GM18861 (cell line): ENCODE results near the gene WNT1.

Experiments
- ATAC-seq: cut with Tn5 transposase; IDR thresholded peaks from one replicate; pipeline ENCODE4 v1.9.1; 2021; ENCODE audit not compliant: unreplicated experiment

Gene WNT1

DNA sequence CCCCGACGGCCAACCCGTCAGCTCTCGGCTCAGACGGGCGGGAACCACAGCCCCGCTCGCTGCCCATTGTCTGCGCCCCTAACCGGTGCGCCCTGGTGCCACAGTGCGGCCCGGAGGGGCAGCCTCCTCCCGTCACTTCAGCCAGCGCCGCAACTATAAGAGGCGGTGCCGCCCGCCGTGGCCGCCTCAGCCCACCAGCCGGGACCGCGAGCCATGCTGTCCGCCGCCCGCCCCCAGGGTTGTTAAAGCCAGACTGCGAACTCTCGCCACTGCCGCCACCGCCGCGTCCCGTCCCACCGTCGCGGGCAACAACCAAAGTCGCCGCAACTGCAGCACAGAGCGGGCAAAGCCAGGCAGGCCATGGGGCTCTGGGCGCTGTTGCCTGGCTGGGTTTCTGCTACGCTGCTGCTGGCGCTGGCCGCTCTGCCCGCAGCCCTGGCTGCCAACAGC, at the start of gene WNT1:
TSS of gene WNT1 (plus strand) at position 32 of the 450 bp plus-strand sequence. CDS start at position 361, 329 bp downstream.
- ATAC-seq: no peak

DNA sequence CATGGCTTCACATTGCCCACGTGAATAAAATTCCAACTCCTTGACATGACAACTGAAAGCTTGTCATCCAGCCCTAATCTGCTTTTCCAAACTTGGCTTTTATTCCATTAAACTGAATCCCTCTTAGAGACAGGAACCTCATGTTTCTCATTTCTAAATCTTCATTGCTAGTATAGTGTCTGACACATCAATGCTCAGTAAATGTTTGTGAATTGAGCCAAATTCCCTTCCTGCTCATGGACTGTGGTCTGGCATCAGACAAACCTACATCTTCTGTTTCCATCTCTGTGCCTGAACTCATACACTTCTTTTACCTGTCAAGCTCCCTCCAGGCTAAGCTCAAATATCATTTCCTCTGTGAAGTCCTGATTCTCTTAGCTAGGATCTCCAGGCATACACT, 48.6 kb upstream of the WNT1 start:
- no peak for ATAC-seq

DNA sequence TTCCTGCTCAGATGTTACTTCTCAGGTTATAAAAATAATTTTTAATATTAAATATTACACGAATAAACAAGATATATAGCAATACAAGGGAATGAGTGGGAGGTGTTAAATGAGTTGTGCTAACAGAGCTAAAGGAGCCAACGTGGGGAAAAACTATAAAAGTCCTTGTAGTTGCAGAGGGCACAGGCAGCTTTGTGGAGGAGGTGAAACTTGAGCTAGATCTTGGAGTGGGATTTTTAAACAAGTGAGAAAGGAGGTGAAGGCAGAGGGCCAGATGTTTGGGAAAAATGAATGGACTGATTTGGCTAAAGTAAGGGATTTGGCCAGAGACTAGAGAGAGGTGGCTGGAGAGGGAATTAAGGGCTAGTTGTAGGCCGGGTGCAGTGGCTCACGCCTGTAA, 47.6 kb upstream of the WNT1 start:
- no peak for ATAC-seq

DNA sequence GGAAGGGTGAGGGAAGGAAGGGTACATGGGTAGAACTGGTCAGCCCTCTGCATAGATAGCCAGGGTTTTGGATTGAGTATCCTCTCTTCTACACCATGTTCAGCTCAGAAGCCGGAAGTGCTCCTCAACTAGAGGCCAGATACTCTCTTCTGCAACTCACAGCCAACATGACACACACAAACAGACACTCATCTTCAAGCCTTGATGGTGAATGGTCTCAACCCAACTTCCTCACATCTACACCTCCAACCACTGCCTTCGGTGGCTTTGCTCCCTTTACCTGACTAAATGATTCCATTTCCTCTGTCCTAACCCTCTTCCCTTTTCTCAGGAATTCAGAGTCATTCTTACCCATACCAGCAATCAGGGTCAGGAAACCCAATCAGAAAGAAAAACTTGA, 45.2 kb upstream of the WNT1 start:
- ATAC-seq: no peak

DNA sequence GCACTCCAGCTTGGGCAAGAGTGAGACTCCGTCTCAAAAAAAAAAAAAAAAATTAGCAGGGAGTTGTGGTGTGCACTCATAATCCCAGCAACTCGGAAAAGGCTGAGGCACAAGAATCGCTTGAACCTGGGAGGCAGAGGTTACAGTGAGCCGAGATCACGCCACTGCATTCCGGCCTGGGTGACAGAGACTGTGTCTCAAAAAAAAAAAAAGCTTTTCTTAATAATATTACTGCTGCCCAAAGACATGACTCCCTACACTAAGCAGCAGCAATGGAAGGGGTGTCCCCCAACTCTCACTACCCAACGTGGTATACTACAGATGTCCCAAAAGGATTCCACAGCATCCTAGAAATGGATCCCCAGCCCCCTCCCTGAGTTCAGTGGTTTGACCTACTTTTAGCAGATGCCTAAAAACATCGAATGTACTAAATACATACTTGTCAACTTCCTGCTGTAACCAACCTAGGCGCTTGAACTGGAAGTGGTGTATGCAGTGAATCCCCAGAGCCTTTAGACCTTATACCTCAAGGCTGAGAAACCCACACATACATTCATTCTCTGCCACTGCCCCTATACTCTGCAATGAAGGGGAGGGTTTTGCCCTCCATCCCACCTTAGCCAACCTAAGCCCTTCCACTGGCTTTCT, 44.3 kb upstream of the WNT1 start:
- no peak for ATAC-seq

DNA sequence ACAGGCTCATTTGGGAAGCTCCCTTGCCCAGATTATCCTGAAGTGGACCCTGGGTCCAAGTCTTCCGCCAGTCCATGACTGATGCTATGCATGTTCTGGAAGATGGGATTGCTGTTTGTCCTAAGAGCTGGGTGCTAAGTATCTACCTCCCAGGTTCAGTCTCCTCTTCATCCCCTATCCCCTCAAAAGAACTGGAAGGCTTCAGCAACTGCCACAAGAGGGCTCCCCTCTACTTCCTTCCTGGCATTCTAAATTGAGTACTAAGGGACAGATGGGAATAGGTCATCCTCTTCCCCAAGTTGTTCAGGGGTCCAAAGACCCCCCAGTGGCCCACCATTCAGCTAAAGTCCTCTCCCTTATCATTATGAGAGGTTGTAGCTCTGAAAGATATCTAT, 43.8 kb upstream of the WNT1 start:
- no peak for ATAC-seq

DNA sequence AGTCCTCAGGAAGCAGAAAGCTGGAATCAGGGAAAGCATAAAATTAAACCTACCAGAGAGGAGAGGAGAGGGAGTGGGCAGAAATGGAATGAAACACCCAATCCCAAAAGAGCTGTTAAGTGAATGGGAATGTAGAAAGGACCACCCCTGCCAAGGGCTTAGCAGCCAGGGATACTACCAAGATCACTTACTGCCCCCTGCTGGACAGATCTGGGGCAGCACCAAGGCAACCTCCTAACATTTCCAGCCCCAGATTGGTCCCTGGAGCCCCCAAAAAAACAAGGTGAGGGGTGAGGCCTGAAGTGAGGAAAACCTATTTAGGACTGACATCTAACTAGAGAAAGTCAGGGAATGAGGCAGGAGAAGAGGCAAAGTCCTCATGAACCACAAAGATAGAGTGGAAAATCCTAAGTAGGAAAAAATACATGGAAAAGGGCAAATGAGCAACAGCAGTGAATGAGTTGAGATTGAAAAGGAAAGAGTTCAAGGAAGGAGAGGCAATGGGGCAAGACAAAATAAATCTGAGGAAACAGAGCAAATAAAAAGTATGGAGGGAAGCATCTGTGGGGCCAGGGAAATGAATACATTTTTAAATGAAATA, 41.6 kb upstream of the WNT1 start:
- no peak for ATAC-seq

DNA sequence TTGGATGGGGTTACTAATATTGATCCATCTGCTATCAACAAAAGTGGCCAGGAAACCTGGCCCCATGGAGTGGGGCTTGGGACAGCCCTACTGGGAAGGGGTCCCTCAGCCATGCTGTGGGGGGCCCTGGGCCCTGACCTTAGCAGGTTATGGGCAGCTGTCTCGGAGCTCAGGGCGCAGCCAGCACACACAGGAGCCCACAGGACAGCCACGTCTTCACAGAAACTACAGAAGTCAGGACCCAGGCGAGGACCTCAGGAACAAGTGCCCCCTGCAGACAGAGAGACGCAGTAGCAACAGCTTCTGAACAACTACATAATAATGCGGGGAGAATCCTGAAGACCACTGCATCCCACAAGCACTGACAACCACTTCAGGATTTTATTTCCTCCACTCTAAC, 41.0 kb upstream of the WNT1 start:
- ATAC-seq: no peak

DNA sequence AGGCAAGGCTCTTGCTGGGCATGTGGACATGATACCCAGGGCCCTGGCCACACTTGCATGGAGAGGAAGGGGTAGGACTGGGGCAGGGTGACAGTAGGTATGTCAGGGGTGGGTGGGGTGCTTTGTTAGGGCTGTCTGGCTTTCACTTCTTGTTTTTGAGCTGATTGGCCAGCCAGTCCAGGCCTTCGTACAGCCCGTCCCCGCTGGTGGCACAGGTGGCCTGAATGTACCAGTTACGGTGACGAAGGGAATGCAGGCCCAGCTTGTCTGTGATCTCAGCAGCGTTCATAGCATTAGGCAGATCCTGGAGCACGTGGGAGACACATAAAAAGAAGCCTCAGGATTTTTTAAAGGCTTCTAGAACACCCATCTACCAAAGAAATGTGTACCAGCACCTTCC, 39.3 kb upstream of the WNT1 start:
- no peak for ATAC-seq

DNA sequence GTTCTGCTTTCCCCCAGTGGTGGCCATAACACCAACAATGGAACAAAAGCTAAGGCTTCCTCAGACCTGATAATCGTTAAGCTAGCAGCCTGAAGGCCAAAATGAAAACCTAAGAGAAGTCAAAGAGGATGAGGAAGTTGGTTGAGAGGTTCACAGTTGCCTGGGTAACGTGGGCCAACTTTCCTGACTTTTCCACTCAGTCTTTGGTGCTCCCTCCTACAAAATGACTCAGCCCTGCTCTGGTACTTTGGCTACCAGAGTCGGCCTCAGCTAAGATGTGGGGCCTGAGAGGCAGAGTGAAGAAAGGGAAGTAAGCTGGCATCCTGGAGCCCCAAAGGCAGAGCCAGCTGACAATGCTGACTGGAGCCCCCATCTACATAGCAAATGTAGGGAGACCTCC, 37.9 kb upstream of the WNT1 start:
- ATAC-seq: no peak

DNA sequence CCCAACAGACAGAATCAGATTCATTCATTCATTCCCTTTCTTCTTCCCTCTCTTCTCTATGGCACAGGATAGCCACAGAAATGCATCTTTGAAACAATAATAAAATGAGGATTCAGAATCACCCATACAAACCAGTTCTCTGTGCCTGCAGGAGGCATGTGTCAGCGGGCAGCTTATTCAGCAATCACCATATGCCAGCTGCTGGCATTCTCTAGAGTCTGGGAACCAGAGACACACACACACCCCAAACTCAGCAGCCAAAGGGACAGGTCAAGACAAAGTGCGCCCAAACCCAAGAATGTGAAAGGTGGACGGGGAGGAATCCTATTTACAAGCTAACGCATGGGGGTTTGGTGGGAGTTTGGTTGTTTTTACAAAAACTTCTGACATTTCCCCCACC, 34.9 kb upstream of the WNT1 start:
- no peak for ATAC-seq

DNA sequence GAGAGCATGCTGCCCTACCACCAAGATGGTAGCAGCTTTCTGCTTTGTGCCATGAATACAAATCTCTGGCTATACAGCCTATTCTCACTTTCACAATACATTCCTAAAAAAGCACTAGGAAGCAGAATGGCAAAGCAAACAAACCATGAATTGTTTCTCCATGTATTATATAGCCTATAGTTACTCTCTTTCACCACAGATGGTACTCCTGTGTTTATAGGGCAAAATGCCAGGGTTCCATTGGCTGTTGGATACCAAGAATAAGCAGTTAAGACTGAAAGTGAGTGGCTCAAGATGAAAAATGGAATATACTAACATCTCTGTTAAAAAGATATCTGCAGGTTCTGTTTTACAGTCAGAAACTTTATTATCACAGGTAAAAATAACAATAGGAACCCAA, 31.9 kb upstream of the WNT1 start:
- no peak for ATAC-seq

DNA sequence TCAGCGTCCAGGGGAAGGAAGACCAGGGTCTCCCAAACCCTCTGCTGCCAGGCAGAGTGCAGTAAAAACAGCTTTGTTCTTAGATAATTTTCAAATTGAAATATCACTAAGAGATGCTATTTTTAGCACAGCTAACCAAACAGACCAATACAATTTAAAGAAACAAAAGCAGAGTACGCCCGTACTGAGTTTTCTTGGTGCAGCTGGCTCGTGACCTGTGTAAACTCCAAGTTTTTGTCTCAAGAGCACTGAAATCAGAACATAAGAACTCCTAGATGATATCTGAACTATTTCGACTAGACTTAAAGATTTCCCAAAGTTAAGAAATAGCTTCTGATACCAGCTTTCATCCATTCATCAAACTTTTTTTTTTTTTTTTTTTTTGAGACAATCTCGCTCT, 31.2 kb upstream of the WNT1 start:
- no peak for ATAC-seq

DNA sequence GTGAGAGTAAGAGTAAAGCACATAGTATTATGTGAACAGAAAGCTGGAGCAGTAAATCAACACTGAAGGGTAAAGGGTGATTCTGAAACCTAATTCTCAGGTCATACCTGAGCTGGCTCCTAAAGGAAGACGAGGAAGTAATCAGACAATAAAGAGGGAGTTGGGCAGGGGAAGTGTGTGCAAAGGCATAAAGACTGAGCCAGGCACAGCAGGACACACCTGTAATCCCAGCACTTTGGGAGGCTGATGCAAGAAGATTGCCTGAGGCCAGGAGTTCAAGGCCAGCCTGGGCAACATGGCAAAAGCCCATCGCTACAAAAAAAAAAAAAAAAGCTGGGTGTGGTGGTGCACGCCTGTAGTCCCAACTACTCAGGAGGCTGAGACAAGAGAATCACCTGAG, 30.4 kb upstream of the WNT1 start:
- no peak for ATAC-seq

DNA sequence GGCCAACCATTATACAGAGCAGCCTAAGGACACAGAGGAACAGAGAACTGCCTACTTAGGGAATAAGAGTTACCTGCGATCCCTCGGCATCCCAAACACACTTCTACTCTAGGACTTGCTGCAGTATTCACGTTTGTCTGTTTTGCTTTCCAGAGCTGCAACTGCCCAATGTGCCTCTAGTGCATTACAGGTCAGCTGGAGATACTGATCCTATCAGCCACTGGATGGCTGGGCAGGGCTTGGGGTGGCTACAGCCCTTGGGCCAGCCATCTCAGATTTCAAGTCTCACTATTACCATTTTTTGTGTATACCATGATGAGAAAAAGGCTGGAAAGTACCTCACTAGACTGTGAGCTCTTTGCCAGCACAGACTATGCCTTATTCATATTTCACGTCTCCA, 25.4 kb upstream of the WNT1 start:
- ATAC-seq: no peak

DNA sequence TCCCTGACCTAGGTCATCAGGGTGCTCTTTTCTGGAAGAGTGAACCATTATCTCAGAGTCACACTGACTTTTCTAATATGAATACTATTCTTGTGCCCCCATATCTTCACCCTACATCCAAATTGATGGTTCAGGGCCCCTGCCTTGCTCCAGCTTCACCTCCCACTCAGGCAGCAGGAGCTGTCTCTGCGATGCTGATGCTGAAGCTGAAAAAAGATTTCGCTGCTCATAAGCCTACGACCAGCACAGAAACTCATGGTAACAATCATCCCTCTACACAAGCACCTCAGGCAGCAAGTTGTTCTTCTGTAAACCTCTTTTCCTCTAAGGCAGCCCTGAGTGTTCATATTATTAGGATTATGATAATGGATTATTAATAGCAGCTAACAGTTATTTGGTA, 24.1 kb upstream of the WNT1 start:
- no peak for ATAC-seq

DNA sequence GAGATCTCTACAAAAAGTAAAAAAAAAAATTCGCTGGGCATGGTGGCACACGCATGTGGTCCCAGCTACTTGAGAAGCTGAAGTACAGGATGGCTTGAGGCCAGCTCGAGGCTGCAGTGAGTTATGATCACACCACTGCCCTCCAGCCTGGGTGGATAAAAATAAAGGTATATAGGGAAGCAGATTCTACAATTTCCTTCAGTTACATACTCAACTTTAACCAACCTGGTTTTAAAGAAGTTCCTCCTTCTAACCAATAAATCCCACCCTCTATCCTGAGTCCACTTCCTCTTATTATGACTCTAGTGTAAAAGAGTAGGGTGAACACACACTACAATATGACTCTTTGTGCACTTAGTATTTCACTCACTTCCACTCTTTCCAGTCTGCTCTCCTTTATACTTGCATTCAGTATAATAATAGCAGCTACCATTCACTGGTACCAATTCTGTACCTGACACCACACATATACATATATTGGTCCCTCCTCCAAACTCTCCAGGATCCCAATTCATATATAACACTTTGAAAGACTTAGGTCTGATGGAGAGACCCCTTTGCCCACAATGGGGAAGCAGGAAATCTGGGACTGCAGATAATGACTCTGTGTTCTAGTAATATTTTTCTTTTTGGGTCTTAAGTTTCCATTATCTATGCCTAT, 23.2 kb upstream of the WNT1 start:
- ATAC-seq: no peak

DNA sequence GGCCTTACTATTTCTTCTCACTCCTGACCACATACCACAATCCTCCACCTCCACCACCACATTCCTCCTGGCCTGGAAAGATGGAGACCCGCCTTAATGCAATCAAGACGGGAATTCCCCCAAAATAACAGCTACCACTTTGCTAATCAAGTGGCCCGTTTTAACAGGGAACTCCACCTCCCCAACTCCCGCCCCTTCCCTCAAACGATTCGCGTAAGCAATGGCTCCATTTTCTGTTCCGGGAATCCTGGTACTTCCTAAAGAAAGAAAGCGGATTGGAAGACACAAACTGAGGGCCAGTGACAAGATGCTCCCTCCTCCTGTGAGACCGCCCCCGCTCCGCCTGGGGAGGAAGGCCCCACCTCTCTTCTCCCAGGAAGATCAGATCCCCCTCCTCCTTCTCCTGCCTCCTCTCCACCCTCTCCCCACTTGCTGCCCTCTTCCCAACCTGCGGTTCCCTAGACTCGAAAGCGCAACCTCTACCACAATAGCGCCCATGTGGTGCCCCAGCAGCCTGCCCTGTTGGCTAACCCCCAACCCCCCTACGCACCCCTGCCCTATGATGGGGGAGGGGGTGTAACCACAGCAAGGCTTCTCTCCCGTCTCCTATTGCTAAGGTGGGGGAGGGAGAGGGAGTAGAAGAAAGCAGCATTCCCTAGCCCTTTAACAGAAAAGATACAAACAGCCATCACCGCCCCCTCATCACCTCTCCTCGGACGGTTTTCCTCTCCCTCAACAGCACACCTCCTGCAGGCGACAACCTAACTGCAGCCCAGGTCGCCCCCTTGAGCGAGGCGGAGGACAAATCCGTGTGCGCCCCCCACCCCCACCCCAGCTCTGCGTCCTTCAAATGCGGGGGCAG, 21.6 kb upstream of the WNT1 start:
- ATAC-seq: no peak

DNA sequence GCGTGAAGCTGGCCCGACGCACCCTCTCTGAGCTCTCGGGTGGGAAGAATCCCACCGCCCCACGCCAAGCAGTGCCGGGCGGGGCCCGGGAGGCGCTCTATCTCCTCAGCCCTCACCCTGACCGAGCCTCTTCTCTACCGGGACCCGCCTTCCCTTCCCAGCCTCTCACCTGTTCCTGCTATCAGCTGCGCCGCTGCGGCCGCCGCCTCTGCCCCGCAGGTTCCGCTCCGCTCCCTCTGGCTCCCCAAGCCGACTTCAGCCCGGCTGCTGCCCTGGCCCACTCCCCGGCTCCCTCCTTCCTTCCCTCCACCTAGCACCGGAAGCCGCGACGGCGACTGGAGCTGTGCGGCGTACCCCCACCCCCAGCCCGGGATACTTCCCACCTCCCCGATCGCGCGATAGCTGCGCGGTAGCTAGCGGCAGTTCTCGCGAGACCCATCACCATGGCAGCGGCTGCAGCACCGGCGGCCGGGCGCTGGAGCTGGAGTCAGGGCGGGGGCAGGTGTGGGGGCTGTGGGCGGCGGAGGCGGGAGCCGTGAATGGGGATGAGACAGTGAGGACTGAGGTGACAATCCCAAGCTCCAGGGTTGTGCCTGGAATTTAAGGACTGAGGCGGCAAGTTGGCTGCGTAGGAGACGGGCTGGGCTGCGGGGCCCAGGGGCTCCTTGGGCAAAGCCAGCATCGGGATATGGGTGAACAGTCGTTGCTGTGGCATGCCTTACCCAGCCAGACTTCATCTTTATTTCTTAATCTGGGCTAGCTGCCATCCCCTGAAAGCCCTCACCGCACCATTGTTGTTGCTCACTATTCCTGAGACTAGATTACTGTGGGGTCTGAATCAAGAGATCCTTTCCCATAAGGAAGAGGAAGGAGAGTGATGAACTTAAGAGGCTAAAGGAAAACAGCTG, 20.7 kb upstream of the WNT1 start, which contains the start of gene ARF3:
TSS of gene ARF3 (minus strand) at position 347 of the 908 bp plus-strand sequence. CDS start 16,392 bp downstream, outside the sequence.
- peak; percentile 89 for ATAC-seq

DNA sequence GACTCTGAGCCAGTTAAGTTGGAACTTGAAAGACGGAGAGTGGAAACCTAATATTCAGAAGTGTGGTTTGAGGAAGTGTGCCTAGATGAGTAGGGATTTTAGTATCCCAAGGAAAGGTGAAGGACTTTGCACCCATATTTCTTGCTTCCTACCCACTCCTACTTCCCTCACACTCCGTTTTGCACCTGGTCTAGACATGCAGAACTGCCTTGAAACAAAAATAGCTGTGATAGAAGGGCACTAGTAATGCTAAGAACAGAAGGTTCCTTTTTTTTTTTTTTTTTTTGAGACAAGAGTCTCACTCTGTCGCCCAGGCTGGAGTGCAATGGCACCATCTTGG, 20.1 kb upstream of the WNT1 start:
- ATAC-seq: no peak

DNA sequence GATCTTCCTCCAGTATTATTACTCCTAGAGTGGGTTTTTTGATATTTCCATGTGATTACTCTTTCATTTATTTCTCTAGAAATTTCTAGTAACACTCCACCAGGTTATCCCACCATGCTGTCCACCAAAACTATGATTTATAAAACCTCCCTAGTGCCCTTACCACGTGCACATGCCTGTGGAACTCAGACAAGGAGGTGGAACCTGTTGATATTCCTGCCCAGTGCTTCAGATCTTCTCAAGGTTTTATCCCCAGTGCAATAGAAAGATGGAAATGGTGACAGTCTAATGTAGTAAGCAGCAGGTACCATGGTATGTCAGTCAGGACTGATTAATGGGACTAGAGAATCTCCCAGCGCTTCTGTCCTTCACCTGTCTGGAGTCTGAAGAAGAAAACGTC, 17.3 kb upstream of the WNT1 start:
- ATAC-seq: no peak
